ENCODE results near the gene HS1BP3.

HS1BP3 gene

GRCh38 chr2:20684581-20685063 is 33.7 kb upstream of the HS1BP3 start:
- no peak for TF ChIP-seq EZH2phosphoT487 (IDR thresholded peaks at IDR 0.05; ENCODE audit: borderline replicate concordance, low read length)
- no peak for TF ChIP-seq CTCF (IDR thresholded peaks at IDR 0.05; ENCODE audit: low read depth, low read length, poor library complexity, severe bottlenecking)
- H3K4me2 ChIP-seq (ENCODE audit: low read length) = no peak overlapping the region
- H3K36me3 ChIP-seq (ENCODE audit: control insufficient read depth, low read length) = peaks cover 33% of the 10 kb centered on the region
- H3K4me1 ChIP-seq (ENCODE audit: control insufficient read depth, low read length) = peaks cover under 1% of the 10 kb centered on the region; the same call in 1 of the 2 replicates
- no peaks in the 10 kb centered on the region for H3K27me3 ChIP-seq (ENCODE audit: control insufficient read depth, low read length)
- H3F3A ChIP-seq (ENCODE audit: control insufficient read depth, insufficient read depth) = no peaks in the 10 kb centered on the region
- no peaks in the 10 kb centered on the region for H3K9me3 ChIP-seq (ENCODE audit: control insufficient read depth, insufficient read depth, low read length)
- H3K9me2 ChIP-seq (replicated peaks; ENCODE audit: control insufficient read depth, low read length) = no peaks in the 10 kb centered on the region
- no peaks in the 10 kb centered on the region for H4K20me1 ChIP-seq (ENCODE audit: control insufficient read depth, insufficient read depth, low read depth, low read length)
- H3K27ac ChIP-seq (ENCODE audit: low read depth, low read length) = no peak overlapping the region
- H3K79me2 ChIP-seq (ENCODE audit: control insufficient read depth, low read length) = no peaks in the 10 kb centered on the region
- no peak overlapping the region for H3K4me3 ChIP-seq (ENCODE audit: low read length)

DNA sequence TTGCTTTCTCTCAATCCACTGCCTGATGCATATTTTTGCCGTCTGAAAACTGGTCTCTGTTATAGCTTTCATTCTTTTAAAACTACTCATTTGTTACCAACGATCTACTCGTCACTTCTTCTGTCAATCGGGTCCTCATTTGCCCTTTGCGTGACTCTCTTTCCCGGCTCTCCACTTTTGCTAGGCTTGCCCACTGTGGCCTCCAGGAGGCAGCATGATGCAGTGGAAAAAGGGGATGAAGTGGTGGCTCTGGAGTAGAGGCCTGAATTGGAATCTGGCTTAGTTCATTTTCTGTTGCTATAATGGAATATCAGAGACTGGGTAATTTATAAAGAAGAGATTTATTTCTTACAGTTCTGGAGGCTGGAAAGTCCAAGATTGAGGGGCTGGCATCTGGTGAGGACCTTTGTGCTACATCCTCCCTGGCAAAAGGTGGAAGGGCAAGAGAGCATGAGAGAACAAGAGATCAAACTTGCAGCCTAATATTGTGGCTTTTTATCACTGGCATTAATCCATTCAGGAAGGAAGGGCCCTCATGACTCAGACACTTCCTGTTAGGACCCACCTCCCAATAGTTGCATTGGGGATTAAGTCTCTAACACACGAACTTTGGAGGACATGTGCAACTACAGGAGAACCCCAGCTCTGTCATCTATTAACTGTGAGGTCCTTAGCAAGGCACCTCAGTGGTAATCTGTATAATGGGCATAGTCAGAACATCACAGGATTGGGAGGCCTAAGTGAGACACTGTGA is 31.4 kb upstream of the HS1BP3 start:
- peaks cover 23% of the 10 kb centered on the region for H3K4me1 ChIP-seq (ENCODE audit: control insufficient read depth, low read length)
- no peak for TF ChIP-seq EZH2phosphoT487 (IDR thresholded peaks at IDR 0.05; ENCODE audit: borderline replicate concordance, low read length)
- TF ChIP-seq CTCF (IDR thresholded peaks at IDR 0.05; ENCODE audit: low read depth, low read length, poor library complexity, severe bottlenecking) = peak; percentile 43
- no peaks in the 10 kb centered on the region for H3K9me2 ChIP-seq (replicated peaks; ENCODE audit: control insufficient read depth, low read length)
- no peak overlapping the region for H3K4me2 ChIP-seq (ENCODE audit: low read length)
- no peaks in the 10 kb centered on the region for H3K79me2 ChIP-seq (ENCODE audit: control insufficient read depth, low read length)
- no peaks in the 10 kb centered on the region for H4K20me1 ChIP-seq (ENCODE audit: control insufficient read depth, insufficient read depth, low read depth, low read length)
- H3F3A ChIP-seq (ENCODE audit: control insufficient read depth, insufficient read depth) = peaks cover 14% of the 10 kb centered on the region
- H3K27ac ChIP-seq (ENCODE audit: low read depth, low read length) = no peak overlapping the region
- no peaks in the 10 kb centered on the region for H3K9me3 ChIP-seq (ENCODE audit: control insufficient read depth, insufficient read depth, low read length)
- no peak overlapping the region for H3K4me3 ChIP-seq (ENCODE audit: low read length)
- peaks cover 26% of the 10 kb centered on the region for H3K36me3 ChIP-seq (ENCODE audit: control insufficient read depth, low read length)
- no peaks in the 10 kb centered on the region for H3K27me3 ChIP-seq (ENCODE audit: control insufficient read depth, low read length)

DNA sequence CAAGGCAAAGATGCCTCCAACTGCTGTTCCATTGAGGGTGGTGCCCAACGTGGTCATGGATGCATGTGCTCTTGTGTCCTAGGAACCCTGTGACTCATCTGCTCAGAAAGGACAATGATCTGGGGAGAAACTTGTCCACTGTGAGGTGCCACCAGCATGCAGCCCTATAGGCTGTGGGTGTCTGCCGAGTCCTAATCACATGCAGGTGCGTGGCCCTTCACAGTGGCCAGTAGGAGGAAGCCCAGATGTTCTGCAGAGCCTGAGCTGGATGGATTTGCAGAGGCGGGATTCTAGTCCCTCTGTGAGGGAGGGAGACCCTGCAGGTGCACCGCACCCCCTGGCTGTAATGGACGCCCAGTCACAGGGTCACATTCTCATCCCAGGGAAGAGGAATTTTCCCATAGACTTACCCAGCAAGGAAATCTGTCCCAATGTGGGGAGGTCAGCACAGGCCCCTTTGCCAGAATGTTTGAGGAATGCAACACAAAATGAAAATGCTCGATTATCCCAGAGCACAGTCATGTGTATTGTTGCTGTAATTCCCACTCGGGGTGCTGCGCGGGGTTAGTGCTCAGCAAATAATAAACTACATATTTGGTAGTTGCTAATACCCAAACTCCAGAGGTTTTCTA is 30.0 kb upstream of the HS1BP3 start:
- no peak overlapping the region for H3K4me2 ChIP-seq (ENCODE audit: low read length)
- peaks cover 17% of the 10 kb centered on the region for H3K36me3 ChIP-seq (ENCODE audit: control insufficient read depth, low read length)
- peaks cover 26% of the 10 kb centered on the region for H3F3A ChIP-seq (ENCODE audit: control insufficient read depth, insufficient read depth)
- TF ChIP-seq EZH2phosphoT487 (IDR thresholded peaks at IDR 0.05; ENCODE audit: borderline replicate concordance, low read length) (no peak), CTCF (IDR thresholded peaks at IDR 0.05; ENCODE audit: low read depth, low read length, poor library complexity, severe bottlenecking) (no peak)
- no peaks in the 10 kb centered on the region for H4K20me1 ChIP-seq (ENCODE audit: control insufficient read depth, insufficient read depth, low read depth, low read length)
- H3K27me3 ChIP-seq (ENCODE audit: control insufficient read depth, low read length) = no peaks in the 10 kb centered on the region
- peaks cover 38% of the 10 kb centered on the region for H3K4me1 ChIP-seq (ENCODE audit: control insufficient read depth, low read length)
- H3K4me3 ChIP-seq (ENCODE audit: low read length) = no peak overlapping the region
- no peak overlapping the region for H3K27ac ChIP-seq (ENCODE audit: low read depth, low read length)
- H3K9me2 ChIP-seq (replicated peaks; ENCODE audit: control insufficient read depth, low read length) = no peaks in the 10 kb centered on the region
- no peaks in the 10 kb centered on the region for H3K9me3 ChIP-seq (ENCODE audit: control insufficient read depth, insufficient read depth, low read length)
- H3K79me2 ChIP-seq (ENCODE audit: control insufficient read depth, low read length) = no peaks in the 10 kb centered on the region

Data from DOHH2 (cell line).